Endothelial cell of umbilical vein (primary cell): ENCODE results near the gene HOXA11. TPM values are rescaled to one million over a fixed set of nuclear protein-coding genes. Genes with fewer than 3 reads are reported as not detected.
A peak's percentile ranks its signal among the peaks of the same experiment; 100 is the strongest.

ENCODE experiments used
- BruUV-seq: library from RNA; stranded (reverse); fragments of 400-500 nt; replicated peaks from 2 replicates; lab custom pipeline; 2021; lab: Mats Ljungman, UMichigan
- CTCF ChIA-PET: fragments of 300-600, 350-600 bp; sonication (Branson Sonifier 250); formaldehyde crosslinking; loops from one replicate; lab custom pipeline; 2021; ENCODE audit warnings: antibody characterized with exemption, inconsistent platforms; lab: Charles Lee
- POLR2A ChIA-PET: fragments of 300-600, 350-600 bp; sonication (Branson Sonifier 250); formaldehyde crosslinking; loops from one replicate; lab custom pipeline; 2021; ENCODE audit warnings: antibody characterized with exemption, inconsistent platforms; lab: Charles Lee
- DNase-seq: peaks from one replicate; pipeline ENCODE4 v3.0.0-alpha.2; 2011; ENCODE audit warnings: low read depth, low spot score
- FAIRE-seq: peaks from 2 replicates; lab custom pipeline; 2011; peaks lifted over from hg19 to GRCh38; lab: Jason Lieb, UNC
- H2AFZ ChIP-seq: 2 replicates; pipeline ENCODE4 v1.6.0; 2012; ENCODE audit warnings: low read depth, low read length, control low read depth, inconsistent platforms
- H3K27ac ChIP-seq: 2 replicates; pipeline ENCODE4 v1.5.1; 2011; ENCODE audit warnings: low read depth, mild to moderate bottlenecking, control low read depth, low read length, moderate library complexity; ENCODE audit not compliant: insufficient read depth
- H3K27me3 ChIP-seq, 2 experiments: 2 replicates each; pipeline versions ENCODE4 v1.6.0 to v1.6.1; 2011; ENCODE audit warnings: low read length in 2 of 2, mixed read lengths in 1 of 2; ENCODE audit not compliant: control insufficient read depth in 2 of 2, insufficient read depth in 2 of 2
- H3K36me3 ChIP-seq, 2 experiments: 2 replicates in 1 of 2; 3 replicates in 1 of 2; pipeline ENCODE4 v1.5.1; 2011; ENCODE audit warnings: low read length in 2 of 2, mild to moderate bottlenecking in 1 of 2, moderate library complexity in 1 of 2; ENCODE audit not compliant: control insufficient read depth in 2 of 2, insufficient read depth in 2 of 2; ENCODE audit errors: extremely low read depth in 1 of 2
- H3K4me1 ChIP-seq: 3 replicates; pipeline ENCODE4 v1.5.1; 2011; ENCODE audit warnings: mild to moderate bottlenecking, low read length; ENCODE audit not compliant: control insufficient read depth, insufficient read depth; ENCODE audit errors: extremely low read depth
- H3K4me2 ChIP-seq: 2 replicates; pipeline ENCODE4 v1.6.1; 2011; ENCODE audit warnings: low read length, control low read depth, mixed read lengths; ENCODE audit not compliant: insufficient read depth
- H3K4me3 ChIP-seq, 3 experiments: fragments of 200-600 bp in 1 of 3; sonication (generic), shearing (Covaris generic) in 1 of 3; replicated peaks in 1 of 3; 2 replicates each; pipeline ENCODE4 v1.5.1; 2011 to 2016; ENCODE audit warnings: control low read depth in 3 of 3, low read length in 3 of 3, mild to moderate bottlenecking in 2 of 3, inconsistent platforms in 1 of 3, low read depth in 1 of 3, moderate library complexity in 1 of 3; ENCODE audit not compliant: insufficient read depth in 1 of 3
- H3K79me2 ChIP-seq: 2 replicates; pipeline ENCODE4 v1.6.0; 2012; ENCODE audit warnings: low read length, inconsistent platforms; ENCODE audit not compliant: control insufficient read depth, insufficient read depth
- H3K9ac ChIP-seq: replicated peaks from 2 replicates; pipeline ENCODE3; 2011; ENCODE audit warnings: low read length, control low read depth; ENCODE audit not compliant: insufficient read depth; ENCODE audit errors: extremely low read depth
- H3K9me1 ChIP-seq: replicated peaks from 3 replicates; pipeline ENCODE4 v1.6.0; 2011; ENCODE audit warnings: mild to moderate bottlenecking, low read length; ENCODE audit not compliant: control insufficient read depth, insufficient read depth; ENCODE audit errors: extremely low read depth
- H3K9me3 ChIP-seq: replicated peaks from 2 replicates; pipeline ENCODE4 v1.5.1; 2012; ENCODE audit warnings: low read length, inconsistent platforms; ENCODE audit not compliant: control insufficient read depth, insufficient read depth
- H4K20me1 ChIP-seq: replicated peaks from 2 replicates; pipeline ENCODE3; 2011; ENCODE audit warnings: mild to moderate bottlenecking, low read length; ENCODE audit not compliant: control insufficient read depth, insufficient read depth; ENCODE audit errors: extremely low read depth
- FOS ChIP-seq: IDR thresholded peaks from 2 replicates; pipeline ENCODE4 v1.6.1; 2011; ENCODE audit warnings: mild to moderate bottlenecking, low read length, moderate library complexity, borderline replicate concordance; ENCODE audit not compliant: insufficient read depth
- JUN ChIP-seq: IDR thresholded peaks from 2 replicates; pipeline ENCODE4 v1.6.1; 2011; ENCODE audit warnings: borderline replicate concordance, low read depth; ENCODE audit not compliant: insufficient read length, insufficient read depth
- MYC ChIP-seq: IDR thresholded peaks from one replicate; pipeline ENCODE4 v1.6.1; 2011; ENCODE audit warnings: mild to moderate bottlenecking, low read depth, low read length
- POLR2A ChIP-seq: IDR thresholded peaks from 2 replicates; pipeline ENCODE4 v1.6.1; 2012; ENCODE audit warnings: low read depth, mild to moderate bottlenecking, control low read depth, low read length
- dilution Hi-C: fragments of 300-500 bp; cut with MboI; formaldehyde crosslinking; loops from one replicate; pipeline ENCODE4 v1.15.0; 2019; ENCODE audit warnings: low sequenced_read_pairs; ENCODE audit not compliant: extremely low pct_ligation_motif_present
- intact Hi-C: fragments of 100-400 bp; cut with micrococcal nuclease; formaldehyde crosslinking; loops from one replicate; pipeline ENCODE4 v1.10.0; 2022
- polyA plus RNA-seq, 4 experiments: library from polyadenylated mRNA; depleted of rRNA in 3 of 4; stranded (reverse) in 3 of 4; unstranded in 1 of 4; fragments of >200 nt; gene quantifications; 2 replicates each; pipeline versions ENCODE4 v1.2.1 to v1.2.3, GENCODE V29; 2011 to 2012; ENCODE audit warnings: missing spikeins in 1 of 4
- total RNA-seq: library from RNA; stranded (reverse); gene quantifications from 2 replicates; pipeline ENCODE4 v1.2.3, GENCODE V29; 2021
- TF ChIP-seq, protein P1 (sequence below), 2 donors: IDR thresholded peaks; 1 replicate in 1 of 2; 2 replicates in 1 of 2; pipeline ENCODE4 v1.5.1; 2011; ENCODE audit warnings: low read length in 2 of 2, mild to moderate bottlenecking in 2 of 2, moderate library complexity in 2 of 2, control low read depth in 1 of 2, inconsistent platforms in 1 of 2, low read depth in 1 of 2; ENCODE audit not compliant: insufficient read depth in 1 of 2; ENCODE audit errors: extremely low read depth in 1 of 2
- TF ChIP-seq, protein P2 (sequence below): IDR thresholded peaks from 2 replicates; pipeline ENCODE4 v1.6.1; 2011; ENCODE audit not compliant: insufficient read depth, insufficient read length

The HOXA11 gene
- total and polyA plus RNA-seq, 2 donors (not counting 3 experiments of a cell fraction or from before 2014, with no cell fraction given) = 10.4 to 16.7 TPM

DNA sequence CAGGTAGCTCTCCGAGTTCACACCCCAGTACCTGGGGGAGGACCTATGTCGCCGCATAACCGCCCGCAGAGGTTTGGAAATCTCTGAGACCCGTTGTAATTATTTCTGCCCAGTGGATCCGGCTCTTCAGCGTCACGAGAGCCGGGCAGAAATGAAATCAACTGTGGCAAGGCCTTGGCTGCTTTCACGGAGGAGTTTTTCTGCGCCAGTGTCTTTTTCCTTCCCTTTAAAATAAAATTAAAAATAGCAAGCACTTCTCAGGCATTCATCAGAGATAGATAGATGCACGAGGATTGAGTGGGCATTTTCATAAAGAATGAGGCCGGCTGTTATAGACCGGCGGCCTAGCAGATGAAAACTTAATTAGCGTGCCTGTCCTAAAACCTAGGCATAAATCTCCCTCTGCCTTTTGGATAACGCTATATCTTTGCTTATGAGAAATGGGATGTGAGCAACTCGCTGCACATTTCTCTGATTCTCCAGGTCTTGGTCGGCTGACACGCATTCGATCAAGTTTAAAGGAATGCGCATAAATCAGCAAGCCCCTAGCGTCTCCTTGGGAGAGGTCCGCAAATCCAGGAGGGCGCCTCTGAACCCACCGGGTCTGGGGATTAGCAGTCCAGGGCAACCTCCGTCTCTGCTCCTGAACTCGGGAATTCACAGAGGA, 8.4 kb upstream of the HOXA11 start:
- TF ChIP-seq FOS (no peak), POLR2A (no peak), MYC (no peak), JUN (no peak)
- TF ChIP-seq, protein P1, sequence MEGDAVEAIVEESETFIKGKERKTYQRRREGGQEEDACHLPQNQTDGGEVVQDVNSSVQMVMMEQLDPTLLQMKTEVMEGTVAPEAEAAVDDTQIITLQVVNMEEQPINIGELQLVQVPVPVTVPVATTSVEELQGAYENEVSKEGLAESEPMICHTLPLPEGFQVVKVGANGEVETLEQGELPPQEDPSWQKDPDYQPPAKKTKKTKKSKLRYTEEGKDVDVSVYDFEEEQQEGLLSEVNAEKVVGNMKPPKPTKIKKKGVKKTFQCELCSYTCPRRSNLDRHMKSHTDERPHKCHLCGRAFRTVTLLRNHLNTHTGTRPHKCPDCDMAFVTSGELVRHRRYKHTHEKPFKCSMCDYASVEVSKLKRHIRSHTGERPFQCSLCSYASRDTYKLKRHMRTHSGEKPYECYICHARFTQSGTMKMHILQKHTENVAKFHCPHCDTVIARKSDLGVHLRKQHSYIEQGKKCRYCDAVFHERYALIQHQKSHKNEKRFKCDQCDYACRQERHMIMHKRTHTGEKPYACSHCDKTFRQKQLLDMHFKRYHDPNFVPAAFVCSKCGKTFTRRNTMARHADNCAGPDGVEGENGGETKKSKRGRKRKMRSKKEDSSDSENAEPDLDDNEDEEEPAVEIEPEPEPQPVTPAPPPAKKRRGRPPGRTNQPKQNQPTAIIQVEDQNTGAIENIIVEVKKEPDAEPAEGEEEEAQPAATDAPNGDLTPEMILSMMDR (IDR thresholded peaks at IDR 0.05; ENCODE audit: extremely low read depth in 1 of 2, insufficient read depth in 1 of 2, low read depth in 1 of 2, low read length in 2 of 2) = no peak
- TF ChIP-seq, protein P2, sequence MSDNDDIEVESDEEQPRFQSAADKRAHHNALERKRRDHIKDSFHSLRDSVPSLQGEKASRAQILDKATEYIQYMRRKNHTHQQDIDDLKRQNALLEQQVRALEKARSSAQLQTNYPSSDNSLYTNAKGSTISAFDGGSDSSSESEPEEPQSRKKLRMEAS = no peak
- Histone ChIP-seq H3K4me2 (peak overlapping the region; percentile 46), H3K27ac (no peak overlapping the region), H3K79me2 (no peaks in the 10 kb centered on the region), H3K9me1 (no peaks in the 10 kb centered on the region), H3K27me3 (peaks cover 36 to 55% of the 10 kb centered on the region in 2 experiments), H3K9ac (no peak overlapping the region), H3K4me3 (no peak overlapping the region), H4K20me1 (no peaks in the 10 kb centered on the region), H3K9me3 (no peaks in the 10 kb centered on the region), H3K4me1 (peaks cover 20% of the 10 kb centered on the region), H3K36me3 (no peaks in the 10 kb centered on the region), H2AFZ (peak overlapping the region; percentile 58)
- ChIA-PET POLR2A (no interaction called here), CTCF (interaction anchor here (1.1 to 1.8 kb wide), 5 partner anchors 14 to 900 kb away, joined by 3 to 7 read pairs (median 6); no protein-coding TSS in a partner anchor)
- no TSS peak for BruUV-seq
- intact Hi-C loops = no loop called here
- dilution Hi-C loops = no loop called here
- DNase-seq = no peak
- no peak for FAIRE-seq
